SK-N-SH treated with all-trans-retinoic acid at 6 μM for 48 hours (cell line): ENCODE data around the gene TSPAN3.

Source experiments
- PPARA ChIP-seq: fragments of 250-450 bp; sonication (Bioruptor Pico); IDR thresholded peaks from 2 replicates; pipeline ENCODE4 v1.5.0; 2020; ENCODE audit warnings: mild to moderate bottlenecking, borderline replicate concordance
- RARB ChIP-seq: fragments of 250-450 bp; sonication (Bioruptor Pico); IDR thresholded peaks from 2 replicates; pipeline ENCODE4 v1.8.0; 2021; ENCODE audit warnings: mild to moderate bottlenecking, moderate library complexity
- TCF4 ChIP-seq: fragments of 250-450 bp; sonication (Bioruptor Pico); IDR thresholded peaks from 2 replicates; pipeline ENCODE4 v1.8.0; 2021; ENCODE audit warnings: mild to moderate bottlenecking, moderate library complexity, borderline replicate concordance
- ZFP30 ChIP-seq: fragments of 450-650 bp; formaldehyde crosslinking; IDR thresholded peaks from 2 replicates; pipeline ENCODE4 v1.5.0; 2022; ENCODE audit warnings: mild to moderate bottlenecking, moderate library complexity

GRCh38 chr15:77039217-77039533, 31.7 kb downstream of the TSPAN3 start:
- TF ChIP-seq ZFP30 (no peak), PPARA (CRISPR knock-in tag) (no peak), RARB (CRISPR knock-in tag) (no peak), TCF4 (no peak)
